ENCODE results near the gene AIG1. TPM values are rescaled to one million over a fixed set of nuclear protein-coding genes. Genes with fewer than 3 reads are reported as not detected.

AIG1 gene
- total RNA-seq, 3 donors from 2014 or later = 18.5 to 21.5 (median 21.0) TPM

- DNase-seq (no peak), ATAC-seq (no peak)
Observed at GRCh38 chr6:143286251-143286795, 225.6 kb downstream of the AIG1 start.

GRCh38 chr6:143288923-143289322 is 228.2 kb downstream of the AIG1 start:
- intact Hi-C loops (cut with DNase I, micrococcal nuclease) = no loop called here
- DNase-seq (no peak), ATAC-seq (no peak)
- Histone ChIP-seq H3K36me3 (ENCODE audit: low read depth) (no peaks in the 10 kb centered on the region), H3K4me3 (no peak overlapping the region), H3K9me3 (no peaks in the 10 kb centered on the region), H3K4me1 (ENCODE audit: low read depth) (no peaks in the 10 kb centered on the region)
- TF ChIP-seq, protein P1, sequence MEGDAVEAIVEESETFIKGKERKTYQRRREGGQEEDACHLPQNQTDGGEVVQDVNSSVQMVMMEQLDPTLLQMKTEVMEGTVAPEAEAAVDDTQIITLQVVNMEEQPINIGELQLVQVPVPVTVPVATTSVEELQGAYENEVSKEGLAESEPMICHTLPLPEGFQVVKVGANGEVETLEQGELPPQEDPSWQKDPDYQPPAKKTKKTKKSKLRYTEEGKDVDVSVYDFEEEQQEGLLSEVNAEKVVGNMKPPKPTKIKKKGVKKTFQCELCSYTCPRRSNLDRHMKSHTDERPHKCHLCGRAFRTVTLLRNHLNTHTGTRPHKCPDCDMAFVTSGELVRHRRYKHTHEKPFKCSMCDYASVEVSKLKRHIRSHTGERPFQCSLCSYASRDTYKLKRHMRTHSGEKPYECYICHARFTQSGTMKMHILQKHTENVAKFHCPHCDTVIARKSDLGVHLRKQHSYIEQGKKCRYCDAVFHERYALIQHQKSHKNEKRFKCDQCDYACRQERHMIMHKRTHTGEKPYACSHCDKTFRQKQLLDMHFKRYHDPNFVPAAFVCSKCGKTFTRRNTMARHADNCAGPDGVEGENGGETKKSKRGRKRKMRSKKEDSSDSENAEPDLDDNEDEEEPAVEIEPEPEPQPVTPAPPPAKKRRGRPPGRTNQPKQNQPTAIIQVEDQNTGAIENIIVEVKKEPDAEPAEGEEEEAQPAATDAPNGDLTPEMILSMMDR (IDR thresholded peaks at IDR 0.05) = no peak

More at GRCh38 chr6:143286251-143286795, 225.6 kb downstream of the AIG1 start:
- TF ChIP-seq, protein P1 (IDR thresholded peaks at IDR 0.05) = no peak
- Histone ChIP-seq H3K9me3 (no peaks in the 10 kb centered on the region), H3K36me3 (ENCODE audit: low read depth) (no peaks in the 10 kb centered on the region), H3K4me3 (no peak overlapping the region), H3K4me1 (ENCODE audit: low read depth) (no peaks in the 10 kb centered on the region)
- intact Hi-C loops (cut with DNase I, micrococcal nuclease) = no loop called here

GRCh38 chr6:143290206-143290605 is 229.5 kb downstream of the AIG1 start:
- ATAC-seq (no peak), DNase-seq (no peak)
- Histone ChIP-seq H3K4me1 (ENCODE audit: low read depth) (no peaks in the 10 kb centered on the region), H3K9me3 (no peaks in the 10 kb centered on the region), H3K36me3 (ENCODE audit: low read depth) (no peaks in the 10 kb centered on the region), H3K4me3 (no peak overlapping the region)
- TF ChIP-seq, protein P1 (IDR thresholded peaks at IDR 0.05) = no peak
- intact Hi-C loops (cut with DNase I, micrococcal nuclease) = no loop called here

DNA sequence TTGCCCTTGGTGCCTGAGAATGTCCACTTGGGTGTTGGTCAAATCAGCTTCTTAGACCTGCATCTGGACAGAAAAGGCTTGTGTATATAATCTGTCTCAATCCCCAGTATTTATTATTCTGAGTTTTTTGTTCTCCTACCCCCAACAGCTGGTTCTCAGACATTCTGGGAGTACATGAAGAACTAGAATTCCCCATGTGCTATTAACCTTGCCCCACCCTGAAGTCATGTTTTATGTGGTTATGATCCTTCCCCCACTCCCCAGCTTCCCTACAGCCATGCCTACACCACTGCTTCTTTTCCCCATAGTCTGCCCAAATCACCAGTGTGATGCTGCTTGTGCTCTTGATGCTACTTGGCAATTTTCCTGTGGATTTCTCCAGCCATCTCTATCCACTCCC is 232.8 kb downstream of the AIG1 start:
- TF ChIP-seq, protein P1 (IDR thresholded peaks at IDR 0.05) = no peak
- intact Hi-C loops (cut with DNase I, micrococcal nuclease) = no loop called here
- Histone ChIP-seq H3K4me1 (ENCODE audit: low read depth) (no peaks in the 10 kb centered on the region), H3K4me3 (no peak overlapping the region), H3K9me3 (no peaks in the 10 kb centered on the region), H3K36me3 (ENCODE audit: low read depth) (no peaks in the 10 kb centered on the region)
- ATAC-seq (peak; percentile 25), DNase-seq (no peak)

- H3K36me3 ChIP-seq (ENCODE audit: low read depth) = no peaks in the 10 kb centered on the region
- ATAC-seq (no peak), DNase-seq (no peak)
- TF ChIP-seq, protein P1 (IDR thresholded peaks at IDR 0.05) = no peak
- H3K9me3 ChIP-seq = no peaks in the 10 kb centered on the region
- no peak overlapping the region for H3K4me3 ChIP-seq
- intact Hi-C loops (cut with DNase I, micrococcal nuclease) = no loop called here
- H3K4me1 ChIP-seq (ENCODE audit: low read depth) = no peaks in the 10 kb centered on the region
Observed at GRCh38 chr6:143294265-143294860, 233.7 kb downstream of the AIG1 start.
